ENCODE results near the gene TMEM243. TPM values are rescaled to one million over a fixed set of nuclear protein-coding genes. Genes with fewer than 3 reads are reported as not detected.

Gene TMEM243
- polyA plus RNA-seq, 1 experiment = 50.2 TPM

DNA sequence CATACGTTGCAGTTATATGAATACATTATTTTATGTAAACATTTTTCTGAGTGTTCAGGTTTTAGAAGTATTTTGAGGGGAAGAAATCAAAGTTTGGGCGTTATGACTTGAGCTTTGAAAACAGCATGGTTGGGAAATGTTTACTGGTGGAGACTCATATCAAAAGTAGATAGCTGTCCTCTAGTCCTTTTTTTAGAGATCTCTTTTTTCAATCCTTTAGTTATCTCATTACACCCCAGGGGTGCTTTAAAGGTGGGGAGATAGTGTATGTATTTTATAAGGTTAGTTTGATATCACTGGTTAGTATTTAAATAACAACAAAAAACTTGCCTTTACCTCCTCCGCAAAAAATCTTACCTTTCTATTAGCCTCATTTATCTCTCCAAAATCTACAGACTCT is 65.0 kb downstream of the TMEM243 start:
- peak overlapping the region; percentile 81 for H3K4me3 ChIP-seq (ENCODE audit: low read depth, low read length)
- H3K27ac ChIP-seq (ENCODE audit: low read depth, low read length) = no peak overlapping the region
- no peaks in the 10 kb centered on the region for H3K27me3 ChIP-seq (ENCODE audit: control insufficient read depth, insufficient read depth, low read length)
- DNase-seq (ENCODE audit: low read depth, low spot score) = no peak
- TF ChIP-seq, protein P1, sequence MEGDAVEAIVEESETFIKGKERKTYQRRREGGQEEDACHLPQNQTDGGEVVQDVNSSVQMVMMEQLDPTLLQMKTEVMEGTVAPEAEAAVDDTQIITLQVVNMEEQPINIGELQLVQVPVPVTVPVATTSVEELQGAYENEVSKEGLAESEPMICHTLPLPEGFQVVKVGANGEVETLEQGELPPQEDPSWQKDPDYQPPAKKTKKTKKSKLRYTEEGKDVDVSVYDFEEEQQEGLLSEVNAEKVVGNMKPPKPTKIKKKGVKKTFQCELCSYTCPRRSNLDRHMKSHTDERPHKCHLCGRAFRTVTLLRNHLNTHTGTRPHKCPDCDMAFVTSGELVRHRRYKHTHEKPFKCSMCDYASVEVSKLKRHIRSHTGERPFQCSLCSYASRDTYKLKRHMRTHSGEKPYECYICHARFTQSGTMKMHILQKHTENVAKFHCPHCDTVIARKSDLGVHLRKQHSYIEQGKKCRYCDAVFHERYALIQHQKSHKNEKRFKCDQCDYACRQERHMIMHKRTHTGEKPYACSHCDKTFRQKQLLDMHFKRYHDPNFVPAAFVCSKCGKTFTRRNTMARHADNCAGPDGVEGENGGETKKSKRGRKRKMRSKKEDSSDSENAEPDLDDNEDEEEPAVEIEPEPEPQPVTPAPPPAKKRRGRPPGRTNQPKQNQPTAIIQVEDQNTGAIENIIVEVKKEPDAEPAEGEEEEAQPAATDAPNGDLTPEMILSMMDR (IDR thresholded peaks at IDR 0.05; ENCODE audit: low read depth, low read length) = no peak
- no peaks in the 10 kb centered on the region for H3K9me3 ChIP-seq (ENCODE audit: control insufficient read depth, insufficient read depth, low read length)
- ChIA-PET POLR2A (interaction anchor here (1.8 kb wide), 1 partner anchor 65 kb away, joined by 5 read pairs; the partner anchor contains the start of gene TMEM243), CTCF (interaction anchor here (0.6 to 1.7 kb wide), 4 partner anchors 20 to 262 kb away, joined by 3 to 5 read pairs (median 4); partner anchors contain the start of gene TMEM243)

GRCh38 chr7:87154166-87154565 is 65.4 kb downstream of the TMEM243 start:
- DNase-seq (ENCODE audit: low read depth, low spot score) = no peak
- Histone ChIP-seq H3K27ac (ENCODE audit: low read depth, low read length) (no peak overlapping the region), H3K9me3 (ENCODE audit: control insufficient read depth, insufficient read depth, low read length) (no peaks in the 10 kb centered on the region), H3K27me3 (ENCODE audit: control insufficient read depth, insufficient read depth, low read length) (no peaks in the 10 kb centered on the region), H3K4me3 (ENCODE audit: low read depth, low read length) (peak overlapping the region; percentile 81)
- POLR2A ChIA-PET = interaction anchor here (1.8 kb wide), 1 partner anchor 65 kb away, joined by 5 read pairs; the partner anchor contains the start of gene TMEM243
- TF ChIP-seq, protein P1 (IDR thresholded peaks at IDR 0.05; ENCODE audit: low read depth, low read length) = no peak
- CTCF ChIA-PET = interaction anchor here (0.7 to 1.7 kb wide), 4 partner anchors 15 to 262 kb away, joined by 3 to 8 read pairs (median 4); partner anchors contain the start of gene TMEM243

GRCh38 chr7:87152897-87153641 is 66.5 kb downstream of the TMEM243 start:
- no peaks in the 10 kb centered on the region for H3K27me3 ChIP-seq (ENCODE audit: control insufficient read depth, insufficient read depth, low read length)
- H3K27ac ChIP-seq (ENCODE audit: low read depth, low read length) = peak overlapping the region; percentile 96
- DNase-seq (ENCODE audit: low read depth, low spot score) = no peak
- CTCF ChIA-PET = interaction anchor here (0.9 to 2.2 kb wide), 6 partner anchors 21 to 263 kb away, joined by 3 to 8 read pairs (median 6); no protein-coding TSS in a partner anchor
- POLR2A ChIA-PET = interaction anchor here (0.6 to 1.5 kb wide), 9 partner anchors 16 to 262 kb away, joined by 3 to 39 read pairs (median 4); partner anchors contain the start of gene TMEM243
- TF ChIP-seq, protein P1 (IDR thresholded peaks at IDR 0.05; ENCODE audit: low read depth, low read length) = no peak
- H3K9me3 ChIP-seq (ENCODE audit: control insufficient read depth, insufficient read depth, low read length) = no peaks in the 10 kb centered on the region
- H3K4me3 ChIP-seq (ENCODE audit: low read depth, low read length) = peak overlapping the region; percentile 81

DNA sequence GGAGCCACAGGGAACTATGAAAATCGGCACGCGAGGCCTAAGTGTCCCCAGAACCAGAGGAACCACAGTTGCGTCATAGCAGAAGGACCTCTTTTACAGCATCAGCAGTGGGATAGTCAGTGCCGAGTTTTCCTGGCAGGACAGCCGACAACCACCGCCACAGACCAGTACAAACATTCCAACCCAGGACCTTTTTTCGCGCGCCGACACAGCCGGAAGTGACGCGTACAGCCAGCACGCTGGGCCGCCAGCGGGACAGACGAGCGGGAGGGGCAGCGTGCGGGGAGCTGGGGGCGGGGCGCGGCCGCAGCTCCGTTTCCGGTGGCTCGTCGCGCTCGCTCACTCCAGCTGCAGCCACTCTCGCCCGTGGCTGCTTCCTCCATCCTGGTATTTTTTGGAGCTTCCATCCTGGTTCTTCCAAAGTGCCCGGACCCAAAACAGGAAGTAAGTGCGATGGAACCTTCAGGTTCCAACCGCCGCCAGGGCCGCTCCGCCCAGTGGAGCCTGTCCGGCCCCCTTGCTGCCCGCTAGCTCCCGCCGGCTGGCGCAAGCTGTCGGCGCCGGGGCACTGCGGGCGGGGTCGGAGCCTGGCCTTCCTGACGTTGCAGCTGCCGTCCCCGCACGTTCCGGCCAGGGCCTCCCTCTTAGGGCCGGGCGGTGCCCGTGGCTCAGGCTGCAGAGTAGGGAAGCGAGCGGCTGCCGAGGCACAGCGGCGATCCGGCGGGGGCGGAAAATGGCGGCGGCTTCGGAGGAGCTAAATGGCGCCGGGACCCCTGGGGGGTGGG is 67.2 kb downstream of the TMEM243 start, which contains the start of gene DMTF1:
TSS of gene DMTF1 (plus strand) at position 342 of the 785 bp plus-strand sequence. CDS start 12,489 bp downstream, outside the sequence.
- H3K27ac ChIP-seq (ENCODE audit: low read depth, low read length) = peak within 1 kb of the TSS; percentile 96
- peak within 1 kb of the TSS; percentile 81 for H3K4me3 ChIP-seq (ENCODE audit: low read depth, low read length)

More for the DNA sequence above, 67.2 kb downstream of the TMEM243 start, which contains the start of gene DMTF1:
- TF ChIP-seq, protein P1 (IDR thresholded peaks at IDR 0.05; ENCODE audit: low read depth, low read length) = no peak
- peak; percentile 83 for DNase-seq (ENCODE audit: low read depth, low spot score)
- POLR2A ChIA-PET = interaction anchor here (0.6 to 1.5 kb wide), 10 partner anchors 15 to 263 kb away, joined by 3 to 39 read pairs (median 4); partner anchors contain the start of genes CROT and TMEM243
- CTCF ChIA-PET = interaction anchor here (0.9 to 2.2 kb wide), 5 partner anchors 22 to 264 kb away, joined by 3 to 7 read pairs (median 5); no protein-coding TSS in a partner anchor
- H3K27me3 ChIP-seq (ENCODE audit: control insufficient read depth, insufficient read depth, low read length) = no peaks in the 10 kb centered on the region
- no peaks in the 10 kb centered on the region for H3K9me3 ChIP-seq (ENCODE audit: control insufficient read depth, insufficient read depth, low read length)

Measured in AG04450 (cell line).